ENCODE results near the gene PPIE. TPM values are rescaled to one million over a fixed set of nuclear protein-coding genes. Genes with fewer than 3 reads are reported as not detected.

Gene PPIE
- total and polyA plus RNA-seq, 2 of the 8 experiments (the other 6 are each of a cell fraction or from before 2014, with no cell fraction given) = 38.9 to 56.1 TPM

DNA sequence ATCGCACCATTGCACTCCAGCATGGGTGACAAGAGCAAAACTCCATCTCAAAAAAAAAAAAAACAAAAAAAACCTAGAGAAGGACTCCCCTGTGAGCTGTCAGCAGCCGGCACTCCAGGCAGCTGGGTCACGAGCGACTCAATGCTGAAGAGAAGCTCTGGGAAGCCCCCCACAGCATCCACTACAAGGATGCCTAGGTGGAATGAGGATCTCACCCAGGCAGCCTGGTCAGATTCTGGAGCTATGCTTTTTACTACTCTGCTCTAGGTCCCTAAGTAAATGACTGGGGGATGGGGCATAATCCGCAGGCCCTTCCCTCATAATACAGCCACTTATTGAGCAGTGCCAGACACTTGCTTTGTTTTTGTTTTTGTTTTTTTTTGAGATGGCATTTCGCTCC lies 43.4 kb downstream of the PPIE start:
- no peak overlapping the region for H2BK5ac ChIP-seq (ENCODE audit: low read depth, low read length)
- H3K4me1 ChIP-seq (replicated peaks in 1 of 4; ENCODE audit: control insufficient read depth in 3 of 4, insufficient read depth in 4 of 4, low read length in 3 of 4) = no peaks in the 10 kb centered on the region
- 94% methylated on average over 5 of the region's 6 CpGs; no CpG with 5 or more reads in 1 of the 2 experiments for WGBS, 2 experiments (ENCODE audit: extremely low coverage in 1 of 2, insufficient coverage in 1 of 2, insufficient read length in 1 of 2, insufficient replicate concordance in 2 of 2, low coverage in 1 of 2, low lambda C conversion rate in 2 of 2, missing lambda C conversion rate in 1 of 2)
- peaks cover 9 to 27% (median 18%) of the 10 kb centered on the region in 4 experiments for H3K27me3 ChIP-seq (replicated peaks in 1 of 4; ENCODE audit: control insufficient read depth in 3 of 4, extremely low read depth in 1 of 4, insufficient read depth in 3 of 4, low read length in 3 of 4)
- H3K9ac ChIP-seq (replicated peaks in 1 of 4; ENCODE audit: extremely low read depth in 1 of 4, low read depth in 3 of 4, low read length in 3 of 4) = no peak overlapping the region
- H4K91ac ChIP-seq (replicated peaks; ENCODE audit: insufficient read length, low read length) = no peak overlapping the region
- no peaks in the 10 kb centered on the region for H3K79me1 ChIP-seq (ENCODE audit: low read depth, low read length)
- no peaks in the 10 kb centered on the region for H4K20me1 ChIP-seq (replicated peaks in 1 of 2; ENCODE audit: control insufficient read depth in 1 of 2, insufficient read depth in 2 of 2, low read length in 2 of 2)
- no peak overlapping the region for H3K4me2 ChIP-seq (ENCODE audit: insufficient read depth in 1 of 2, low read depth in 2 of 2, low read length in 2 of 2)
- no peak overlapping the region for H2AK5ac ChIP-seq (ENCODE audit: low read depth, low read length)
- POLR2A ChIA-PET (ENCODE audit: partially characterized antibody) = interaction anchor here (0.7 kb wide), 1 partner anchor 9 kb away, joined by 3 read pairs; no protein-coding TSS in a partner anchor
- FAIRE-seq (no peak), DNase-seq (ENCODE audit: low read depth in 1 of 2, low spot score in 2 of 2) (no peak)
- H4K8ac ChIP-seq (ENCODE audit: extremely low read depth, insufficient read depth, low read length) = no peak overlapping the region
- H3K9me3 ChIP-seq (ENCODE audit: insufficient read depth in 2 of 2, low read depth in 1 of 2, low read length in 1 of 2) = no peaks in the 10 kb centered on the region
- no peak overlapping the region for H2BK20ac ChIP-seq (ENCODE audit: low read length)
- H3K56ac ChIP-seq (replicated peaks; ENCODE audit: insufficient read length, low read depth, low read length) = no peak overlapping the region
- H3K36me3 ChIP-seq (ENCODE audit: control insufficient read depth in 2 of 4, insufficient read depth in 4 of 4, low read length in 3 of 4) = no peaks in the 10 kb centered on the region
- H3K18ac ChIP-seq (ENCODE audit: extremely low read depth, low read length) = no peak overlapping the region
- H3K79me2 ChIP-seq (ENCODE audit: control insufficient read depth in 1 of 2, insufficient read depth in 2 of 2, low read length in 2 of 2) = no peaks in the 10 kb centered on the region
- no peak overlapping the region for H4K5ac ChIP-seq (ENCODE audit: insufficient read length, low read depth, low read length)
- no peak overlapping the region for H2AFZ ChIP-seq (ENCODE audit: low read length)
- H3K23me2 ChIP-seq (ENCODE audit: low read depth, low read length) = no peaks in the 10 kb centered on the region
- no peak overlapping the region for H3K4me3 ChIP-seq (ENCODE audit: extremely low read depth in 1 of 4, insufficient read depth in 2 of 4, low read depth in 3 of 4, low read length in 4 of 4)
- no peak overlapping the region for H3K14ac ChIP-seq (ENCODE audit: insufficient read length)
- H3K23ac ChIP-seq (ENCODE audit: insufficient read length) = no peak overlapping the region
- H2BK120ac ChIP-seq (replicated peaks; ENCODE audit: low read depth, low read length) = no peak overlapping the region
- no peak overlapping the region for H2BK12ac ChIP-seq (ENCODE audit: low read depth, low read length)
- CTCF ChIA-PET (ENCODE audit: partially characterized antibody) = interaction anchor here (4.0 kb wide), 1 partner anchor 17 kb away, joined by 22 read pairs; no protein-coding TSS in a partner anchor
- H3K4ac ChIP-seq (replicated peaks; ENCODE audit: insufficient read length, low read depth, low read length) = no peak overlapping the region
- no peak overlapping the region for H2BK15ac ChIP-seq (ENCODE audit: low read length)
- no peak overlapping the region for H3K27ac ChIP-seq (ENCODE audit: low read depth, low read length)
- TF ChIP-seq POU5F1 (IDR thresholded peaks at IDR 0.05; ENCODE audit: low read depth, low read length) (no peak), EGR1 (IDR thresholded peaks at IDR 0.05; ENCODE audit: borderline replicate concordance, low read depth, low read length) (no peak), GTF2F1 (IDR thresholded peaks at IDR 0.05; ENCODE audit: borderline replicate concordance, low read depth, low read length) (no peak), JUND (IDR thresholded peaks at IDR 0.05; ENCODE audit: low read length) (no peak), BACH1 (IDR thresholded peaks at IDR 0.05; ENCODE audit: low read length) (no peak), RFX5 (IDR thresholded peaks at IDR 0.05; ENCODE audit: borderline replicate concordance, low read depth, low read length) (no peak), ATF2 (IDR thresholded peaks at IDR 0.05; ENCODE audit: low read length) (no peak), CTBP2 (IDR thresholded peaks at IDR 0.05; ENCODE audit: borderline replicate concordance, insufficient read depth, insufficient read length, low read length) (no peak), KDM1A (IDR thresholded peaks at IDR 0.05; ENCODE audit: borderline replicate concordance, low read length) (no peak), HDAC2 (IDR thresholded peaks at IDR 0.05; ENCODE audit: borderline replicate concordance in 1 of 2, low read depth in 2 of 2, low read length in 2 of 2) (no peak), CREB1 (IDR thresholded peaks at IDR 0.05) (no peak)
- TF ChIP-seq, protein P1, sequence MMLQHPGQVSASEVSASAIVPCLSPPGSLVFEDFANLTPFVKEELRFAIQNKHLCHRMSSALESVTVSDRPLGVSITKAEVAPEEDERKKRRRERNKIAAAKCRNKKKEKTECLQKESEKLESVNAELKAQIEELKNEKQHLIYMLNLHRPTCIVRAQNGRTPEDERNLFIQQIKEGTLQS (IDR thresholded peaks at IDR 0.05; ENCODE audit: insufficient read depth, low read depth, low read length) = no peak
